Ovary (tissue), 3 donors: ENCODE results near the gene PANK4.

Experiments
- EP300 ChIP-seq: sonication (generic); formaldehyde crosslinking; IDR thresholded peaks from one replicate; pipeline ENCODE4 v1.6.1; 2017; ENCODE audit warnings: antibody characterized with exemption
- POLR2A ChIP-seq: fragments of 450-650 bp; IDR thresholded peaks from one replicate; pipeline ENCODE4 v1.6.1; 2017; ENCODE audit warnings: antibody characterized with exemption, mild to moderate bottlenecking, moderate library complexity
- TF ChIP-seq, protein P1 (sequence below), 3 donors: fragments of 450-650 bp in 2 of 3; fragments of 200-600 bp in 1 of 3; IDR thresholded peaks; one replicate each; pipeline versions ENCODE4 v1.5.1 to v1.8.0; 2016 to 2022; ENCODE audit warnings: antibody characterized with exemption in 3 of 3, mild to moderate bottlenecking in 1 of 3
- donor health status: DM: no; HTN: no; CAD: no.

DNA sequence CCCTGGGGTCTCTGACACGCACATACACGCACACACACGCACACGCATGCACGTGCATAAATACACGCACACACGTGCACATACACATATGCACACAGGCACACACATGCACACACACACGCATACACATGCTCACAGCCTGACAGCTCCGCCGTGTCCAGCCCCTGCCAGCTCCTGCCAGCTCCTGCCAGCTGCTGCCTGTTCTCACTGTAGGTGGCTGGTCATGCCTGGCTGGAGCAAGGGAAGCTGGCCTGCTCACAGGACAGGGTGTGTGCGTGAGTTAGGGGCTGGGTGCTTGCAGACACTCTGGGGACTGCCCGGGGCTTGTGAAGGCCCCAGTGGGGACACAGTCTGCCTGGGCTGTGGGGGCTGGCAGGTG, 45.4 kb downstream of the PANK4 start:
- TF ChIP-seq, protein P1, sequence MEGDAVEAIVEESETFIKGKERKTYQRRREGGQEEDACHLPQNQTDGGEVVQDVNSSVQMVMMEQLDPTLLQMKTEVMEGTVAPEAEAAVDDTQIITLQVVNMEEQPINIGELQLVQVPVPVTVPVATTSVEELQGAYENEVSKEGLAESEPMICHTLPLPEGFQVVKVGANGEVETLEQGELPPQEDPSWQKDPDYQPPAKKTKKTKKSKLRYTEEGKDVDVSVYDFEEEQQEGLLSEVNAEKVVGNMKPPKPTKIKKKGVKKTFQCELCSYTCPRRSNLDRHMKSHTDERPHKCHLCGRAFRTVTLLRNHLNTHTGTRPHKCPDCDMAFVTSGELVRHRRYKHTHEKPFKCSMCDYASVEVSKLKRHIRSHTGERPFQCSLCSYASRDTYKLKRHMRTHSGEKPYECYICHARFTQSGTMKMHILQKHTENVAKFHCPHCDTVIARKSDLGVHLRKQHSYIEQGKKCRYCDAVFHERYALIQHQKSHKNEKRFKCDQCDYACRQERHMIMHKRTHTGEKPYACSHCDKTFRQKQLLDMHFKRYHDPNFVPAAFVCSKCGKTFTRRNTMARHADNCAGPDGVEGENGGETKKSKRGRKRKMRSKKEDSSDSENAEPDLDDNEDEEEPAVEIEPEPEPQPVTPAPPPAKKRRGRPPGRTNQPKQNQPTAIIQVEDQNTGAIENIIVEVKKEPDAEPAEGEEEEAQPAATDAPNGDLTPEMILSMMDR (IDR thresholded peaks at IDR 0.05) = no peak
- TF ChIP-seq POLR2A (no peak), EP300 (no peak)
